ENCODE measurements around the gene THSD4.

The THSD4 gene

DNA sequence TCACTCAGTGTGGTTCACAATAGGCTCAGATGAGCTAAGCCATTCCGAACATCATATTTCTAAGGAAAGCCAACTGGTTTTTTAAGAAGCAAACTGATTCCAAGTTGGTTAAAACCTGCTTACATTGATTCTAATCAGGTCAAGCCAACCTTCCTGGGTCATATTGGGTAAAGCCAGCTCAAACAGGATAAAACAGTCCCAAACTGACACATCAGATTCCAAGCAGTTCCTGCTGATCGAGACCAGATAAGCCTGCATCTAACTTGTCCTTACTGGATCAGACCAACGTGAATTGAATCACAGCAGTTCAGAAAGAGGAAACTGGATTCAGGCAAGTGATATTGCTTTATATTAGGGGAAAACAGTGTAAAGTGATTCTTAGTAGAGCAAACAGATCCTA, 18.6 kb upstream of the THSD4 start:
- in situ Hi-C loops (cut with MboI; ENCODE audit: low sequenced_read_pairs), result no loop called here

DNA sequence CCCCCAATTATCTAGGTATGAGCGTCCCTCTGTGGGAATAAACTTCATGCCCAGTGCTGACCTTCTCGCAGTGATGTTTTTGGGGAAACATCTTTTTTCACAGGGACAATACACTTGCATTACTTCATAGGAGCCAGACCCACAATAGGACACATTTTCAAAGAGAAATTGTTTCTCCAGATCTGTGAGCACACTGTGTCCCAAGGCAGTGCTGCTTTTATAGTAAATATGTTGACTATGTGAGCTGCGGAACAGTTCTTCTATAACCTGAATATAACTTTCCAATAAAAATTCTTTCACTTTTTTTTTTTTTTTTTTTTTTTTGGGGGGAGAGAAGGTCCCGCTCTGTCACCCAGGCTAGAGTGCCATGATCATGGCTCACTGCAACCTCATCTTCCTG, 17.4 kb upstream of the THSD4 start:
- in situ Hi-C loops (cut with MboI; ENCODE audit: low sequenced_read_pairs), result no loop called here

DNA sequence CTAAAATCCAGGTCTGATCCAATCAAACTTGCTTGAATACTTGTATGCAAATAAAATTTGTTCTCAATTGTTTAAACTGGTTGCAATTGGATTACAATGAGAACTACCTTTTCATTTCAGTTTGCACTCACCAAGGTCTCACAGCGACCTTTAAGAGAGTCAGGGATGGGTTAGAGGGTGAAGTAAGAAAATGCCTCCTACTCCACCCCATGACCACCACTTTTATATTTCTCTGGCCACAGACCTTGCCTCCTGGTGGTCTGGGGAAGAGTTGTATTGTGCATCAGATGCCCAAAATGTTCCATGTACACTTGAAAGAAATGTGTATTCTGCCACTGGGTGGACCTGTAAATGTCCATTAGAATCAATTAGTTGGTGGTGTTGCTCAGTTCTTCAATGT, 16.4 kb upstream of the THSD4 start:
- in situ Hi-C loops (cut with MboI; ENCODE audit: low sequenced_read_pairs), result no loop called here

DNA sequence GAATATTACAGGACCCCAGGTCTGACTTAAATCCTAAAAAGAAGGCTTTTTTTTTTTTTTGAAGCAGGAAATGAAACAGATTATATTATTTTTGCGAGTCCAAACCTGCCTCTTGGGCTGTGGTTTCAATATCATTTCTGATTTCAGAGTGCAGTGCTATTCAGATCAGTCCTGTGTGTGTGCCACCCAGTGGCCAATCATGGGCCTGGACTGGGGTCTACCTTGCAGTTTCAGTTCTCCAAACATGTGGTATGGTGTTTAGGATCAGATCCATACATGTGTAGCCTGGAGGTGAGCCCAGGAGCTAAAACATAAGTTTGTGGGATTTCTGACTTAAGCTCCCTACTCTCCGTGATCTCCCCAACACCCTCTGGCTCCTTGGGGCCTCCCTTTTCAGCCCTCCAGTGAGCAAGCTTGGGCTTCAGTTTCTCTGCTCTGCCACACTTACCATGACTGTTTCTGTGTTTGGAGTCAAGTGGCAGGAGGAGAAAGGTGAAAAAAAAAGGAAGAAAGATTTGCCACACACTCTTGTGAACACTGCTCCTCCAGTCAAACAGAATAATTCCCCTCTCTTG, 12.1 kb upstream of the THSD4 start:
- in situ Hi-C loops (cut with MboI; ENCODE audit: low sequenced_read_pairs), result loop anchor here (25.0 kb wide), 1 partner anchor 334 kb away; no protein-coding TSS in a partner anchor

DNA sequence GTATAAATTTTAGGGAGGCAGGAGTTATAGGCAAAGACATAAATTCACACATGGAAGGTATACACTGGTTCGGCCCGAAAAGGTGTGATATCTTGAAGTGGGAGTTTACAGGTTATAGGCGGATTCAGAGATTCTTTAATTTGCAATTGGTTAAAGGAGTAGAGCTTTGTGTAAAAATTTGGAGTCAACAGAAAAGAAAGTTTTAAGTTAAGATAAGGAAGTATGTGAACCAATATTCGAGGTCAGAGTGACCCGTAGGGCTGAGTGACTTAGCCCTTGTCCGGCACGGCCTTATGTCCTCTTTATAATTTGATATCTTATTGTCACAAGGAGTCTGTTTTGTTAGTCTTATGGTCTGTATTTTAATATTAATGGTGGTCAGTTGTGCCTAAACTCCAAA, 10.6 kb upstream of the THSD4 start:
- in situ Hi-C loops (cut with MboI; ENCODE audit: low sequenced_read_pairs), result loop anchor here (25.0 kb wide), 1 partner anchor 333 kb away; no protein-coding TSS in a partner anchor

DNA sequence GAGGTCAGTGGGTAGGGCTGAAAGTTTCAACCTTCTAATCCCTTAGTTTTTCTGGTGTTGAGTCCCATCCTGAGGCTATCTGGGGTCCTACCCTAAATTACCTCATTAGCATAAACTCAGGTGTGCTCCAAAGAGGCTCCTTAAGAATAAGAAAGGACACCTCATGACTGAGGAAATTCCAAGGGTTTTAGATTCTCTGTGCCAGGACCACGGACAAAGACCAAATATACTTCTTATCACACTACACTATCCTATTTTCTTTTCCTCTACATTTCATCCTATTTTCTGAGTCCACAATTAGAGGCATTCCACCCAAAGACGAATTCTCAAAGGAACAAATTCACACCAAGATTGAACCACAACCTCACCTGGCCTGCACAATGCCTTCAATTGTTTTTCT, 9.8 kb upstream of the THSD4 start:
- in situ Hi-C loops (cut with MboI; ENCODE audit: low sequenced_read_pairs), result loop anchor here (25.0 kb wide), 1 partner anchor 332 kb away; no protein-coding TSS in a partner anchor

DNA sequence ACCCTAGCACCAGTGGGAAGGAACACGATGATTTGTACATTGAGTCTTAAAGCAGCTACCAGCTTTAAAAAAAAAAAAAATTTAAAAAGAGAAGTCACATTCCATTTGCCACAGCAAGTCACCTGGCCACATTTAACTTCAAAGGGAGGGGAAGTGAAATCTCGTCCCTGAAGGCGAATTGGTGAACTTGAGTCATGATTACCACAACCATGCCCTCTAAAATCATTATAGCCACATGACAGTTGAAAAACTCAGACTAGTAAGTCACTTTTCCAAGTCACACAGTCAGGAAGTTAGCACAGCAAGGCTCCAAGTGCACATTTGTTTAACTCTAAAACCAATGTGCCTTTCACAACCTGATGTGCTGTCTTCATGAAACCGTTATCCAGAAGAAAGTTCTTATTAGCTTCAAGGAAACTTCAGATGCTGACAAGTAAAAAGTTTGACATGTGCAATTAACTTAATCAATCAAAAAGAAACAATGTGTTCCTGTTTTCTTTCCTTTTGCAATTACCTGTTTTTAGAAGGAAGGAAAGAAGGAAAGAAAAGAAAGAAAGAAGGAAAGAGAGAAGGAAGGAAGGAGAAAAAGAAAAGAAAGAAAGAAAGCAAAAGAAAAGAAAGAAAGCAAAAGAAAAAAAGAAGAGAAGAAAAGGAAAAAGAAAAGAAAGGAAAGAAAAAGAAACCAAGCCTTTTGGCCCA, 8.3 kb upstream of the THSD4 start:
- in situ Hi-C loops (cut with MboI; ENCODE audit: low sequenced_read_pairs), result loop anchor here (25.0 kb wide), 1 partner anchor 330 kb away; no protein-coding TSS in a partner anchor

DNA sequence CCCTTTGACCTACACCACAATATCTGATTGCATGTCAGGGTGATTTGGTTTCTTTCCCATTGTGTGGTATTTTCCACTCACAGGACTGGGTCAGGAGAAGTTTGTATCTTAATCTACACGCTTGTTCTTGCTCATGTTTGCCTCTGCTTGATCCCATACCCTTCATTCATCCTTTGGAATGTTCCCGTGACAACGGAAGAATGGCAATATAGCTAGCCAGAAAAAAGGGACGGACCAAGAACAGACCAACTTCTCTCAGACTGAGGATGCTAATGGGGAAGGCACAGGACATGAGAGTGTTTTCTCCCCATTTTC, 7.8 kb upstream of the THSD4 start:
- in situ Hi-C loops (cut with MboI; ENCODE audit: low sequenced_read_pairs), result loop anchor here (25.0 kb wide), 1 partner anchor 330 kb away; no protein-coding TSS in a partner anchor

DNA sequence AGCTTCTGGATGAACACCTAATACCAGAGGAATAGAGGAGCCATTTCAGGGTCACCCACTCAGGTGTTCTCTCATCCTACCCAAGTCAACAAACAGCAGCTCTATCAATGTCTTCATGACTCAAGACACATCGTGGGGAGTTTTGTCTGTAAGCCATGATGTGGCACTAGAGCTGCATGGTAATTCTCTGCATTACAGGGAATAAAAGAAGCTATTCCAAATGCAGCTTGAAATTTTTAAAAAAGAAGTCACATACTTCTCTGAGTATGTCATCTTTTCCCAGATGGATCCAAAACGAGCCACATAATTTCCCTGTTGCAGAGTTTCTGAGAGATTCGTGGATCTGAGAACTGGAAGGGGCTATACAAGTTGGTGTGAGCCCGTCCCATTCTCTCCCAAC, 6.1 kb upstream of the THSD4 start:
- in situ Hi-C loops (cut with MboI; ENCODE audit: low sequenced_read_pairs), result loop anchor here (25.0 kb wide), 1 partner anchor 328 kb away; no protein-coding TSS in a partner anchor

DNA sequence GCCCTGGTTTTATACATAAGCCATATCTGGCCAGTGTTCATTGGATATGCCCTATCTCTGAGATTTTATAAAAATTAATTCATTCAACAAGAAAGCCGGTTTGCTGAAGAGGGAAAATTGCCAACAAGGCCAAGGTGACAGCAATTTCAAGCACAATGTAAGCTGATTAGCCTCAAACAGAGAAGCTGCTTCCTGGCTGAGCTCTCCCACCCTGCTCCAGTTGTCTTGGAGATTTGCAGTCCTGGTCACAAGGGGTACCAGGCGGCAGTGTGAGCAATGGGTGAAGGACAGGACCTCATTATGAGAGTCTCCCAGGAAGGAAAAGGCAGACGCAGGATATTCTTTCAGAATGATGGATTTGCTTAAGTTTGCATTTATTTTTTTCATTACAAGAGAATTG, 5.4 kb upstream of the THSD4 start:
- in situ Hi-C loops (cut with MboI; ENCODE audit: low sequenced_read_pairs), result loop anchor here (25.0 kb wide), 1 partner anchor 327 kb away; no protein-coding TSS in a partner anchor

DNA sequence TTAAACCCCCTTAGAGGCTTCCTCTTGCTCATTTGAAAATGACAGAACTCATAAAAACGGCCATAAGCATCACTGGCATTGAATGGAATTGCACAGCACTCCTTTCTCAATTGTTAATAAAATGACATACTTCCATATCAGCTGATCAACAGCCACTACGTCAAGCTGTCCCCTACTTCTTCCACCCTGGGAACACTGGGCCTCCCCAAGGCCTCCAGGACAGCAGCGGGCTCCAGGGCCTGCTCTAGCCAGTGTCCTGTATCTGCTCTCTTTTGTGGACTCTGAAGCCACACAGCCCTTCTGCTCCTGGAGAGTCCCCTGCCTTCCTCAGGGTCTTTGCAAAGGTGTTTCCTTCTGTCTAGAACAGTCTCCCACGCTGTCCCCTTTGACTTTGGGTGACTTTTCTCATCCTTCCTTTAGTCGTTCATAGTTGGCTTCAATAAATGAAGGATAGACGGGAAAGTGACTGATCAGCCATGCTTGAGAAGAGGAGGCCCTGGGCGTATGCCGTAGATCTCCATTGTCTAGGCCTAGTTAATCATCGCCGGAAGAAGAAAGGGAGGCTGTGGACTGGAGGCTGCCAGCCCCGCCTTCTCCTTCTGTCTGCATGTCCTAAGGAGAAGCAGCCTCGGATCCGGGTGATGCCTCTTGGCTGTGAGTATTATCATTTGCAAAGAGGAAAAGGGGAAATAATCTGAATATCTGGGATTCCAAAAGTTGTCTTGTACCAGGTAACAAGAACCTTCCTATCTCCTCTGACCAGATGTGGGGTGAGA, 4.7 kb upstream of the THSD4 start:
- in situ Hi-C loops (cut with MboI; ENCODE audit: low sequenced_read_pairs), result loop anchor here (25.0 kb wide), 1 partner anchor 327 kb away; no protein-coding TSS in a partner anchor

DNA sequence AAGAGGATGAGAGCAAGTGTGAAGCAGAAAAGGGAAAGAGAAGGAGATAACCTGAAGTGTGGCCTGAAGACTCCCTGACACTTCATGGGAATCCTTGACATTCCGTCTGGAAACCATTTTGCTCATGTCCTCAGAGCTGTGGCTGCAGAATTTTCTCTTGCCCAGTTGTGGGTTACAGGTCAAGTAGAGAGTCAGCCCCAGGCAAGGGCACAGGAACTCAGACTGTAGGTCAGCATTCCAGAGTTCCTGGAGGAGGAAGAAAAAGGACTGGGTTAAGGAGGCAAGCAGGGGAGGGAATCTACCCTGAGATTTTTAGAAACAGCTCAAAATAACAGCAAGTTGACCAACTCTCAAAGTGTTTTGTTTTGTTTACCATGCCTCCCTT, 4.1 kb upstream of the THSD4 start:
- in situ Hi-C loops (cut with MboI; ENCODE audit: low sequenced_read_pairs), result loop anchor here (25.0 kb wide), 1 partner anchor 326 kb away; no protein-coding TSS in a partner anchor

DNA sequence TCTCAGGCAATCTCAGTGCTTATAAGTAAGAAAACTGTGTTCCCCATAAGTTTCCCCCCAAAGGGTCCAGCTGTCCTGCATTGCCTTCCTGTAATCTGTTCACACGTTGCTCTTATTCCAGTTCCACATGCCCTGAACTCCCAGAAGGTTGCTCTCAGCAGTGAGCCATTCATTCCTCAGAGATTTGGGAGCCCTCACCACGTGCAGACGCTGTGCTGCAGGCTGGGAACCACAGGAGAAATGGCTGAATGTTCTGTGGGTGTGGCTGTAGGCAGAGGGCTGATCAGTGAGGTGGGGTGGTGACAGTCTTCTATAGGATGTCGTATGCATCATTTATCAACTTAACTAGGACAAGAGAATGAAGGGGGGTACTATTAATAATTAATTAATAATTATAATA, 3.3 kb upstream of the THSD4 start:
- in situ Hi-C loops (cut with MboI; ENCODE audit: low sequenced_read_pairs), result loop anchor here (25.0 kb wide), 1 partner anchor 325 kb away; no protein-coding TSS in a partner anchor

DNA sequence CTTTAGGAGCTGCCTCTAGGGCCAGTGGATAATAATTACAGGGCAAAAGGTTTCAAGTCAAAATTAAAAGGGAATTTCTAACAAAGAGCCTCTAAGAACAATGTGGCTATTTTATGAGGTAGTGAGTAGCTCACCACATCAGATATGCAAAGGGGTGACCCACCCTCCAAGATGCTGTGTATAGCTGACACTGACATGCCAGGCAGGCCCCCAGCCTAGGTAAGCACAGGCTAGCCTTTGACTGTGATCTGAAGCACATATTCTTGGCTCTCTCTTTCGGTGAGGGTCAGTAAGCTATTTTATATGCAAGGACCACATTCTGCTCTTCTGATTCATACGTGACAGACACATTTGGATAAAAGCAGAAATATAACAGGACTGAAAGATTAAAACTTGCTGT, 2.8 kb upstream of the THSD4 start:
- in situ Hi-C loops (cut with MboI; ENCODE audit: low sequenced_read_pairs), result loop anchor here (25.0 kb wide), 1 partner anchor 325 kb away; no protein-coding TSS in a partner anchor

DNA sequence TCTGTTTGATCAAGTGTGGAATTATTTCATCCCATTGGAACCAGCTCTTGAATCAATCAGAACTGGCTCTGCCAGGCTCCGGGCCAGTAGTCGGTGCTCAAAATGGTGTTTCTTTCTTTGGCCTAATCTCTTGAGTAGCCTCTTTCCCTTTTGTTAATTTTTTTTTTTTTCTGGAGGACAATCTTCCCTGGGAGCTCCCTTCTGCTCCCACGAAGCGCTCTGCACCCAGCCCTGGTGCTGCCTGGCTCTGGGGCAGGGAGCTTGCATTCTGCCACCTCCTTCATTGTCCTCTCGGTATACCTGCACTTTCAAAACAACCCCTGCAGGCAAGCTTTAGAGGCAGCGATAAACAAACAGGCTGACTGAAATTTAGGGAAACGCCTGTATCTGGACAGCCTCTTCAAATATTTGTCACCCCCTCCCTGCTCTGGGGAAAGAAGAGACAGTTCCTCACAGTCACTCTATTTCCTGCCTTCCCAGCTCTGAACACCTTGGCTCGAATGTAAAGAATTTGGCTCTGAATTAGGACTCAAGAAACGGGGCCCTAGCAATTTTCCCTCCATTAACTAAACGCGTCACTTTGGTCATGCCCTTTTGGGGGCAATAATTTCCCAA, 1.1 kb upstream of the THSD4 start:
- in situ Hi-C loops (cut with MboI; ENCODE audit: low sequenced_read_pairs), result loop anchor here (25.0 kb wide), 1 partner anchor 323 kb away; no protein-coding TSS in a partner anchor

DNA sequence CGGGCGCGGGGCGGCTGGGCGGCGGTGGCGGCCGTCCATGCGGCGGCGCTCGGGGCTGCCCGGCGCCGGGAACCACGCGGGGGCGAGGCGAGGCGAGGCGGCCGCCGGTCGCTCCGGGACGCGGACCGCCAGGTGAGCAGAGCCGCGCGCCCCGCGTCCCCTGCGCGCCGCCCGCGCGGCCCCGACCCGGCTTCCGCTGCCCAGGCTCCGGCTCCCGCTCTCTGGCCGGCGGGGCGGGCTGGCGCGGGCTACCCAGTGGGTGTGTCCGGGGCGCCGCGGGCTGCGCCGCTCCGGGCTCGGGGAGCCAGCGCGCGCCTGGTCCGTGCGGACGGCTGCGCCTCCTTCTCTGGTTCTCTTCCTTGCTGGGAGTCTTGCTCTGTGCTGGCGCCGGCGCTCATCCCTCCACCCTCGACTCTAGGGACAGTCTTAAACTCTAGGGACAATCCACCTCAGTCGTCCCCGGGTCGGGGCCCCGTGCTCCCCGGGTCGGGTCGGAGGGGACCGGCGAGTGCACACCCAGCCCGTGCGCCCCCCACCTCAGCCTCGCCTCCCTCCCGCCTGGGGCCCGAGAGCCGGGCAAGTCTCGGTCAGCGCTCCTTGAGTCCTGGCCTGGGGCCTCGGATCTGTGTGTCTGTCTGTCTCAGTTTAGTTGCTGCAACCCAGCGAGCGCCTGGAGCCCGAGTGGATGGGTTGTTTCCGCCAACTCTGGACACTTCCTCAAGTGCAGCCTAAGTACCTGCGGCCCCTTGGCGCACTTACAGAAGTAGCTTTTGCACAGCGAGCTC, 488 bp downstream of the THSD4 start:
- in situ Hi-C loops (cut with MboI; ENCODE audit: low sequenced_read_pairs), result loop anchor here (25.0 kb wide), 1 partner anchor 322 kb away; no protein-coding TSS in a partner anchor

DNA sequence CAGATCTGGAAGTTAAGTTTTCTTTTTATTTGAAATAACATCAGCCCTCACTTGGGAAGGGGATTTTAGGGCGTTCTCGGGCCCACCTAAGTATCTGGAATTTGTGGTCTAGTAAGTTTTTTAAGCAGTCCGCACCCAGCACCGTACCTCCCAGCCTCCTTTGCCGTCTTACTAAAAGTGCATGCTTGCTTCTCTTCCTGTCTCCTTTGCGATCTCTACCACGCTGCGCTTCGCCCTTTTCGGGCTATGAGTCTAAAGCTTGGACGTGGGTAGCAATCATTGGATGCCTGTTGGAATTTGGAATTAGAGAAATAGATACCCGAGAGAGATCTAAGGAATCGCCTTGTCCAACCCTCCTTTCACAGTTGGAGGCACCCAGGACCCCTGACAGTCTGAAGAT, 1.1 kb downstream of the THSD4 start:
- in situ Hi-C loops (cut with MboI; ENCODE audit: low sequenced_read_pairs), result loop anchor here (25.0 kb wide), 1 partner anchor 321 kb away; no protein-coding TSS in a partner anchor

DNA sequence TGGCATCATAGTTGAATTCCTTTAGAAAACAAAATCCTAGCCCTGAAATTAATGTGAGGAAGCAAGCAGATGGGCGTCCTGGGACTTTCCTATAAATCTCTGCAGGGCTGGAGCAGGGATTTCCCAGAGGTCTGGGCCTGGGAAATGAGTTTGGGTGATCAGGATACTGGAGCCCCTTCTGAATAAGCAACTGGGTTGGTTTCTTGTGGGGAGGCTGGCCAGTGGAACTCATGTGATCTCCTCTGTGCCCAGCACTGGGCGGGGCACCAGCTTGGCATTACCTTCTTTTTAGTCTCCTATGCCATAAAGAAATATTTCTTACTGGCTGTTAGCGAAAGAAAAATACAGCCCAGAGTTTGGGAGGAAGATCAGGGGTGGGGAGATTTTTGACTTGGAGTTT, 1.7 kb downstream of the THSD4 start:
- in situ Hi-C loops (cut with MboI; ENCODE audit: low sequenced_read_pairs), result loop anchor here (25.0 kb wide), 1 partner anchor 320 kb away; no protein-coding TSS in a partner anchor

DNA sequence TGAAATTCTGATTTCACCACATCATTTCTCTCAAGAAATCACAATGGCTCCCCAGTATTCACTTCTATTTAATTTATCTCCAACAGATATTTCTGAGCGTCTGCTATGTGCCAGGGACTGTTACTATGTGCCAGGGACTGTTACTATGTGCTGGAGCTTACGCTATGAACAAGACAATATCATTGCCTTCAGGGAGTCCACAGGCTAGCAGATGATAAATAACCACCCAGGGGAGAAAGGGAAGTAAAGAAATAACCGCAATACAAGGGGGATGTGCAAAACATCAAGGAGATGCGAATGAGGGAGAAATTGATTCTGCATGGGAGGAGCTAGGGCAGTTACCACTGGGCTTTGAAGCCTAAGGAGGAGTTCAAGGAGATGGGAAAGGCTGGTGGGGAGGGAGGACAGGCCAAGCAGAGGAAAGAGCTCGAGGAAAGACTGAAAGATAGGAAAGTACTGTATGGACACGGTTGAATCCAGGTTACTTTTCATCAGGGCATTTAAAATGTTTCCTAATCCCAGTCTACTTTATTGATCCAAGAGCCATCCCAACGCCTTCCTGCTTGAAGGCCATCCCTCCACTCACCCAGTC, 2.5 kb downstream of the THSD4 start:
- in situ Hi-C loops (cut with MboI; ENCODE audit: low sequenced_read_pairs), result loop anchor here (25.0 kb wide), 1 partner anchor 319 kb away; no protein-coding TSS in a partner anchor
